NOMO-1 treated with dmso at 0.1 percent for 144 hours (cell line): ENCODE measurements around the gene NRL.

ENCODE experiments used
- DNase-seq: peaks from one replicate; lab custom pipeline; 2025; ENCODE audit not compliant: unreplicated experiment; lab: John Stamatoyannopoulos, UW

NRL gene

DNA sequence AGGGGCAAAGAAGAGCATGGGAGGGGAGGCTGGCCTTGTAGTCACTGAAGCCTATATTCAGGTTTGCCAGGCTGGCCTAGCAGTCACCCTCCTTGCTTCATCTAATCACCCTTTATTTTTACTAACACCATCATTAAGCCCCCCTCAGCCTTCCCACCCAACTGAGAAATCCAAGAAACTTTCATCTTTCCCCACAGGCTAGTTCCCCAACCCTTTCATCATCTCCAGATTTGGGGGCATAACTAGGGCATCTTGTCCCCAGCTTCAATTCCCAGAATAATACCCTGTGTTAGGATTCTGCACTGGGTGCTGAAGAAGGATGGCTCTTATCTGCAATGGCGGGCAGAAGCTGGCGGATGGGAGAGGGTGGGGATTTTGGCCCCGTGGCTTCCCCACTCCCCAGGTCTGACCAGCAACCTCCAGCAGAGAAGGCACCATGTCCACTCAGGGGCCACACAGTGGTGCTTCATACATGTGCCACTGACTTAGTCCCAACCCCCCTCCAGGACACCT, 13.7 kb downstream of the NRL start:
- DNase-seq, result no peak

DNA sequence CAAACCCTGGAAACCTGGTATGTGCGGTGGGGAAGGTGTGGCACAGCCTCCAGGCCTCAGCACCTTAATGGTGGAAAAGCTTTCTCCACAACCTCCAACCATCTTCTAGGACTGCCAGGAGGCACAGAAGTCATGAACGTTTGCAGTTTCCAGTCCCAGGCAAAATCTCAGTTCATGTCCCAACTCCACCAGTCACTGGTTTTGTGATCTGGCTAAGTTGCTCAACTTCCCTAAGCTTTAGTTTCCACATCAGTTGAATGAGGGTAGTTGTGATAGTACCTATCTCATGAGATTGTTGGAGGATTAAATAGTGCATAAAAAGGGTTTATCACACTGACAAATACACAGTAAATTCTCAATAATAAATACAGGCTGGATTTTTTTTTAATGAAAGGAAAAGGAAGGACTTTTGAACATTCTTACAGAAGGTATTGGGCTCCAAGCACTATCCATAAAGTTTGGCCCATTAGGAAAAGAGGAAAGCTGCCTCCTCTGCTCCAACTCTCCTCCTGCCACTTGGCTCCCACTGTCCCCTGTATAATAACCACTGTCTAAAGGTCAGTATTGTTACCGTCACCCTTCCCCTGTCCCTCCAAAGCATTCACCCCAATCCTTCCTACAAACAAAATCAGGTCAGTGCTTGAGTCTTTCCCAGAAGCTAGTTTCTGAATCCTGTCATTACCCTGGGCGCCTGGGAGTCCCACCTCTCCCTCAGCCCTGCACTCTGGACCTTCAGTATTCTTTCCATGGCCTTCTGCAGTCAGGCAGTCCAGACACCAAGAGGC, 14.4 kb downstream of the NRL start:
- no peak for DNase-seq

DNA sequence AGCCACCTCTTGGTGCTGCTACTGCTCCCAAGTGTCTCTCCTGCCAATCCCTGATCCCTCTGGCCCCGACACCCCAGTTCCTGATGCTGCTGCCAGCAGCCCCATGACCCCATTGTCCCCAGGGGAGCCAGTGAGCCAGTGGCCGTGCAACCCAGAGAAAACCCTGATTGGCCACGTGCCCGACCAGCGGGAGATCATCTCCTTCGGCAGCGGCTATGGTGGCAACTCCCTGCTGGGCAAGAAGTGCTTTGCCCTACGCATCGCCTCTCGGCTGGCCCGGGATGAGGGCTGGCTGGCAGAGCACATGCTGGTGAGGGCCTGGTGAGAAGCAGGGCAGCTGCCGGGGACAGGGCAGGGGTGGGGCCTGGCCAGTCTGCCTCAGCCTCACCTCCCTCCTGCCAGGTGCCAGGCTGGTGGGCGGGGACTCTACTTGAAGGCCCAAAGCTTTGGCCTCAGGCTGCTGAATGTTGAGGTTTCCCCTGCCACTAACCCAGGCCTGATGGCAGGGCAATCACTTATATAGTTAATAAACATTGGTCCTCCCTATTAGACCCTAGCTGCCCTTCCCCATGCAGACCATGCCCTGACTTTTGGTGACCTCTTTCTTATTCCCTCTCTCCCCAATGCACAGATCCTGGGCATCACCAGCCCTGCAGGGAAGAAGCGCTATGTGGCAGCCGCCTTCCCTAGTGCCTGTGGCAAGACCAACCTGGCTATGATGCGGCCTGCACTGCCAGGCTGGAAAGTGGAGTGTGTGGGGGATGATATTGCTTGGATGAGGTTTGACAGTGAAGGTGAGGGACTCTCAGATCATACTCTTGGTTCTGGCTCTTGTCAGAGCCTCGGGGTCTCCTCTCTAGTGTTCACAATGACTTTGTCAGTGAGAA, 15.6 kb downstream of the NRL start:
- no peak for DNase-seq

DNA sequence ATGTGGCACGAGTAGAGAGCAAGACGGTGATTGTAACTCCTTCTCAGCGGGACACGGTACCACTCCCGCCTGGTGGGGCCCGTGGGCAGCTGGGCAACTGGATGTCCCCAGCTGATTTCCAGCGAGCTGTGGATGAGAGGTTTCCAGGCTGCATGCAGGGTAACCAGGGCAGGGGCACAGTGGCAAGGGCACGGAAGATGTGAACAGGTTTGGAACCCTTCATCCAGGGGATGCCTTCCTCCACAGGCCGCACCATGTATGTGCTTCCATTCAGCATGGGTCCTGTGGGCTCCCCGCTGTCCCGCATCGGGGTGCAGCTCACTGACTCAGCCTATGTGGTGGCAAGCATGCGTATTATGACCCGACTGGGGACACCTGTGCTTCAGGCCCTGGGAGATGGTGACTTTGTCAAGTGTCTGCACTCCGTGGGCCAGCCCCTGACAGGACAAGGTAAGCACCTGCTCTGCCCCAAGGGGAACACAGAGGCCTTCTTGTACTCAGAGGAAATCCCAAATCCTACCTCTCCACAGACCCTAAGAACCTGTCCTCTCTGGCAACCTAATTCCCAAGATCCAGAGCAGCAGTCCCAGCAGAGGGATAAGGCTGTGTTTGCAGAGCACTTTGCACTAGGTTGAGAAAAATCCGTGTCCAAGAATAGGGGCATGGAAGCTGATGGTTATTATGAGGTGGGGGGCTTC, 16.4 kb downstream of the NRL start:
- no peak for DNase-seq

- no peak for DNase-seq
Observed at GRCh38 chr14:24096545-24097181, 18.1 kb downstream of the NRL start.

- DNase-seq, result peak; percentile 42
Observed at GRCh38 chr14:24095271-24096068, 19.3 kb downstream of the NRL start.

- DNase-seq, result no peak
Observed at GRCh38 chr14:24094841-24095270, 19.9 kb downstream of the NRL start.

GRCh38 chr14:24093901-24094840, 20.6 kb downstream of the NRL start, which contains the start of gene PCK2:
PCK2 (plus strand) TSS chr14:24094311; CDS start chr14:24094406, 95 bp downstream.
- DNase-seq, result peak; percentile 86

DNA sequence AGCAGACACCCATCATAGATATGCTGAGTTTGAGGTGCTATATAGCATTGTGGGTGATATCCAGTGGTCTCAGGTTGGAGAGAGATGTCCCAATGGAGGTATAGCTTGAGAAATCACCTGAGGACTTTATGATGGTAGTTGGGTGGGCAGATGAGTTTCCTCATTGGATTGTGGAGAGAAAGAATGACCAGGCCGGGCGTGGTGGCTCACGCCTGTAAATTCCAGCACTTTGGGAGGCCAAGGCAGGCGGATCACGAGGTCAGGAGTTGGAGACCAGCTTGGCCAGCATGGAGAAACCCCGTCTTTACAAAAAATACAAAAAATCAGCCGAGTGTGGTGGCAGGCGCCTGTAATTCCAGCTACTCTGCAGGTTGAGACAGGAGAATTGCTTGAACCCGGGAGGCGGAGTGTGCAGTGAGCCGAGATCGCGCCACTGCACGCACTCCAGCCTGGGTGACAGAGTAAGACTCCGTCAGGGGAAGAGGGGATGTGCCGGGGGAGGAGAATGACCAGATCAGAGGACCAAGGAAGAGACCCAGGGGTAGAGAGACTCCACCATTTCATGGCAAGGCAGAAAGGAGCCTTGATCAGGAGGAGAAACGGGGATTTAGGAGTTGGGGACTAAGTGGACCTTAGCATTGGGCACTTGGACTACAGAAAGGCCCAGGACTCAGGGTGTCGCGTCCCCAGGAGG, 21.4 kb downstream of the NRL start:
- DNase-seq, result no peak

- no peak for DNase-seq
Observed at GRCh38 chr14:24092505-24093206, 22.1 kb downstream of the NRL start.

GRCh38 chr14:24092110-24092504, 22.6 kb downstream of the NRL start:
- DNase-seq, result no peak

DNA sequence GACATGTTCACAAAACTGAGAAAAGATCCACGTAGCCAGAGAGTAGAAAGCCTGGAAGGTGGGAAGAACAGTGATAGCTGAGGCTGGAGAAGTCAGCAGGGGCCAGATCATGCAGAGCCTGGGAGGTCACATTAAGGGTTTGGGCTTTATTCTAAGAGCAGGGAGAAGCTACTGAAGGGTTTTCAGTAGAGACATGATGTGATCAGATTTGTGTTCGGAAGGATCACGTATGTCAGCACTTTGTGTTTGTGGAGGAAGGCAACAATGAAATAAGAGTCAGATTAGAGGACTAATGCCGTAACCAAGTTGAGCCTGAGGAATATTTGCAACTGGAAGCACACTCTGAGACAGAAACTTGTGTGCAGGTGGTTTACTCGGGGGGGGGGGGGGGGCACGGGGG, 24.9 kb downstream of the NRL start:
- no peak for DNase-seq

DNA sequence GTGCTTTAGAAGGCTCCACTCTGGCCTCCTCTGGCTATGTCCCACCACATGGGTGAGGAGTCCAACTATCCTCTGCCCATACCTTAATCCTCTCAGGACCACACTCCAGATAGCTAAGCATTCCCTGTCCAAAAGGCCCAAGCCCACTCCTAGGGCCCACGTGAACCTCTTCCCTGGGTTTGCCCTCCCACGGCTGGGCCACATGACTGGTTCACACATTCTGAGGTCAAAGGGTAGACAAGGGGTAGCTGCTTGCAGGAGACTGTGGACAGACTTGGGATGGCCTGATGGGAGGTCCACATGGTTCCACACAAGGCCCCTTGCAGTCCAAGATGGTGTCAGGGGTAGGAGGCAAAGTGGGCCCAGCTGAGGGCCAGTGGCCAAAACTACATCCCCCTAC, 26.7 kb downstream of the NRL start:
- DNase-seq, result no peak

GRCh38 chr14:24087004-24087403, 27.7 kb downstream of the NRL start:
- DNase-seq, result no peak

- DNase-seq, result no peak
Observed at GRCh38 chr14:24086193-24086955, 28.4 kb downstream of the NRL start.

DNA sequence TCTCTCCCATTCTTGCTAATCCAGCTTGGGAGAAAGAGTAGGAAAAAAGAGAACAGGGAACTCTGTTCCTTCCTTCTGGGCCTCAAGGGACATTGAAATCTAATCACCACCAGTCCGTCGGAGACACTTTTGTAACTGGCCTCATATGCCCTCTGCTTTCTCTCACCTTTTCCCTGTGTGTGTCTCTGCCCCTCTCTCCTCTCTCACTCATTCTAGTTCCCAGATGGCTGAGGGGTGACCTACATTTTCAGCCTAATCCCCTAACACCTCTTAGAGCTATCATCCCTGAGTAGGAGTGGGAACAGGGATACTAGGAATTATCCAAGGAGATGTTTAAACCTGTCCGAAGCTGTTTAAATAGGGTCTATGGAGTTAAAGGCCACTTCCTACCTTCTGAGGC, 29.5 kb downstream of the NRL start:
- DNase-seq, result no peak

- DNase-seq, result no peak
Observed at GRCh38 chr14:24084440-24084839, 30.3 kb downstream of the NRL start.
